GM21825 (cell line): ENCODE data around the gene PRTN3.

Source experiments
- ATAC-seq: cut with Tn5 transposase; IDR thresholded peaks from one replicate; pipeline ENCODE4 v1.9.1; 2021; ENCODE audit warnings: mild to moderate bottlenecking, moderate library complexity; ENCODE audit not compliant: unreplicated experiment

PRTN3 gene

GRCh38 chr19:803099-803561 lies 37.7 kb upstream of the PRTN3 start:
- no peak for ATAC-seq

- no peak for ATAC-seq
Observed at GRCh38 chr19:803686-804418, 36.9 kb upstream of the PRTN3 start.

GRCh38 chr19:804419-805165 lies 36.2 kb upstream of the PRTN3 start:
- ATAC-seq: no peak

GRCh38 chr19:805166-805551 lies 35.6 kb upstream of the PRTN3 start:
- ATAC-seq: no peak

- ATAC-seq: no peak
Observed at GRCh38 chr19:805600-806550, 34.9 kb upstream of the PRTN3 start.

- no peak for ATAC-seq
Observed at GRCh38 chr19:806815-807421, 33.9 kb upstream of the PRTN3 start.

- ATAC-seq: no peak
Observed at GRCh38 chr19:807627-808422, 33.0 kb upstream of the PRTN3 start.

GRCh38 chr19:808423-808775 lies 32.4 kb upstream of the PRTN3 start:
- ATAC-seq: no peak

GRCh38 chr19:810077-810855 lies 30.5 kb upstream of the PRTN3 start:
- no peak for ATAC-seq

GRCh38 chr19:810883-811489 lies 29.8 kb upstream of the PRTN3 start:
- ATAC-seq: no peak

- no peak for ATAC-seq
Observed at GRCh38 chr19:811506-812048, 29.2 kb upstream of the PRTN3 start.

- ATAC-seq: no peak
Observed at GRCh38 chr19:812049-812746, 28.6 kb upstream of the PRTN3 start.

- no peak for ATAC-seq
Observed at GRCh38 chr19:812747-813218, 28.0 kb upstream of the PRTN3 start.

- ATAC-seq: no peak
Observed at GRCh38 chr19:813219-814151, 27.3 kb upstream of the PRTN3 start.

GRCh38 chr19:814152-815078 lies 26.4 kb upstream of the PRTN3 start:
- no peak for ATAC-seq
